Measurements from ENCODE around the gene EPPIN.

GRCh38 chr20:45583502-45583901, 36.3 kb upstream of the EPPIN start:
- TF ChIP-seq EZH2 (IDR thresholded peaks at IDR 0.05): no peak
- TF ChIP-seq POLR2AphosphoS5 (IDR thresholded peaks at IDR 0.05; ENCODE audit: borderline replicate concordance, low read depth, low read length): no peak
- no peak for TF ChIP-seq FOXP2 (optimal IDR thresholded peaks at IDR 0.05; ENCODE audit: control extremely low read depth, extremely low read length, insufficient read depth)
